ENCODE results near the gene PGLYRP1.

The PGLYRP1 gene

DNA sequence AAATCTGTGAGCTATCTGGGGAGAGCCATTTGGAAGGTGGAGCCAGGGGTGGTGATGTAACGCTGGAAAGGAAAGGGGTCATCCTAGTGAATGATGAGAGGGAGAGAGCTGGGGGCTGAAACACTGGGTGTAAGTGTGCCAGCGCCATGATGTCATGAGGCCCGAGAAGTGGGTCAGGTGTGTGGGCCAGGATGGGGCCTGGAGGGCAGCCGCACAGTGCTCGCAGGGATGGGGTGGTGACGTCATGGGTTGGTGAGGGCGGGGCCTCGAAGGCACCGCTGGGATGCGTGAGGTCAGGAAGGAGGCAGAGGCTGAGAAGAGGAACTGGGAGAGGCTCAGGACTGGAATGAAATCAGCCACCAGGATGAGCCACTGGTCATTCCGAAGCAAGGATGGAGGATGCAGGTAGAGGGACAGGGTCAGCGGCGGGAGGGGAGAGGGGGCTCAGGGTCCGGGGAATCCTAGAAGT, 23.2 kb downstream of the PGLYRP1 start:
- no peak for DNase-seq

DNA sequence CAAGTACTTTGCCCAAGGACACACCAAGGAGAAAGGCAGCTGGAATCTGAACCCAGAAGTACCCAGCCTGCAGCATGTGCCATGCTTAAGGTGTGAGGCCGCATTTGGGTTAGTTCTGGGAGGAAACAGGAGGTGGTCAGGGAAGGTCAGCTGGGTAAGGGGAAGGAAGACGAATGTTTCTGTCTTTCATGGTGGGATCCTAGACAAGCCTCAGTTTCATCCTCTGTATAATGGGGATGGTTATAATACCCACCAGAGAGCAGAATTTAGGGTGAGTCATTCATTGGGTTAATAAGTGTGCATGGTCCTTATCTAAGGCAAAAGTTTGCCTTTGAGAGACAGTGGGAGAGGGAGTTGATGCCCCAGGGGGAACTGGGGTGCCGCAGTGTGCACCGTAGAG, 24.0 kb downstream of the PGLYRP1 start:
- no peak for DNase-seq

DNA sequence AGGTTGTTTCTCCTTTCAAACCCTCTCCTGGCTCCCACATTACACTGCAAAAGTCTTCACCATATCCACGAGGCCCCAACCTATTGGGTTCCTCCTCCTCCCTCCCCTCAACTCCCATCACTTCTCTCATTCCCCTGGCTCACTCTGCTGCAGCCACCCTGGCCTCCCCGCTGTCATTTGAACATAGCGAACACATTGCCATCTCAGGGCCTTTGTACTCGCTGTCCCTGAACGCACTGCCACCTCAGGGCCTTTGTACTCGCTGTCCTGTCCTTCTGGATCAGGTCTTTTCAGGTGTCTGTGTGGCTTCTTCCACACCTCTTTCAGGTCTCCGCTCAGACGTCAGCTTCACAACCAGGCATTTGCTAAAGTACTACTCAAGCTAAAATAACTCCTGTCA, 25.9 kb downstream of the PGLYRP1 start:
- no peak for DNase-seq

DNA sequence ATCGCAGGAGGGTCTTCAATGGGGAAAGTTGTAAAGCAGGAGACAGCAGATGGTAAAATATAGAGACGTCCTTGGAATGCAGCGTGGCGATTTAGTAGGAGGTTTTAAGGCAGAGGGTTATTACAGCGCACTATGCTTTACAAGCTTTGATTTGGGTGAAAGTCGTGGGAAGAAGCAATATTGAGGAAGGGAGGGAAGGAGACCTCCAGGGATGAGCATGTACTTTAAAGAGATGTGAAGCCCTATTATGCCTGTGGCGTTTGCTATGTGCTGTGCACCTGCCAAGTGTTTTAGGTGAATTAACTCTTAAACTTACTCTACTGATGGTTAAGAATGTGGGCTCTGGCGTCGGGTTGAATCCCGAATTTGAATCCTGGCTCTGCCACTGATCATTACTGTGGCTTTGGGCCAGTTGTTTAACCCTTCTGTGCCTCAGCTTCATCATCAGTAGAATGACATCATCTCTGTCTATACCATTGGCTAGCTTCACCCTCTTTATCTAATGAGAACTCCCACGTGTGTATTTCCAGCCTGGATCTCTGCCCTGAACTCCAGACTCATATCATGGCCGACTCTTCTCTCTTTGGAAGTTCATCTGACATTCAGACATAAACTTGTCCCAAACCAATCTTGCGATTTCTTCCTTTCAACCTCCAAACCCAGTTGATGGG, 27.0 kb downstream of the PGLYRP1 start:
- DNase-seq: no peak

DNA sequence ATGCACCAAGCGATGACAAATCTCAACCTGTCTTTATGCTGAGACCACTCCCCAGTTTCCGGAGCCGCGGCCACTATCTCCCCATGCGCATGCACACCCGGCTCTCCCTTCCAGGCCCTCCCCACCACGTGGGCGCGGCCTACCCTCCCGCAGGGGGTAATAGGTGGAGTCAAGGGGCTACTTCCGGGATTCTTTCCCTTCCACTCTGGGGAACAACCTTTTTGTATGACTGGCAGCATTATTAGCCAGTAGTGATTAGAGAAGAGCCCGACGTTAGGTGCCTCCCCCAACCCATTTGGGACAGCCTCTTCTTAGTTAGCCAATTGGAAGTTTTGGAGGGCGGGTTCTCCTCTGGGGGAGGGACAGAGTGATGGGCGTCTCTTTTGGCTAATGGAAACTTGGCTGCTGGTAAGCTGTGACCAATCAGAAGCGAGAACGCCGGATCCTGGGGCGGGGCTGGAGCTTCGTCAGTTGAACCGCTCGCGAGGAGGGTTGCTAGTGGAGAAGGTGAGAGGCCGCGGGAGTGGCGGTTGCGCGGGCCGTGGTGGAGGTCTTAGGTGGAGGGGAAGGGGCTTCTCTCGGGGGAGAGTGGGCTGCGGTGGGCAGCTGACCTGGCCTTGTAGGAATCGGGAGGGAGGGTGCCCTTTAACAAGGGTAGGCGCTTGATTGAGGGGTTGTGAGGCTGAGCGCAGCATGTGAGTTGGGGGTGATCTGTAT, 27.7 kb downstream of the PGLYRP1 start, which contains the start of gene CCDC61:
CCDC61 (plus strand) TSS at position 470 of the 717 bp plus-strand sequence. CDS start 7,552 bp downstream, outside the sequence.
- peak; percentile 93 to 94 for DNase-seq

DNA sequence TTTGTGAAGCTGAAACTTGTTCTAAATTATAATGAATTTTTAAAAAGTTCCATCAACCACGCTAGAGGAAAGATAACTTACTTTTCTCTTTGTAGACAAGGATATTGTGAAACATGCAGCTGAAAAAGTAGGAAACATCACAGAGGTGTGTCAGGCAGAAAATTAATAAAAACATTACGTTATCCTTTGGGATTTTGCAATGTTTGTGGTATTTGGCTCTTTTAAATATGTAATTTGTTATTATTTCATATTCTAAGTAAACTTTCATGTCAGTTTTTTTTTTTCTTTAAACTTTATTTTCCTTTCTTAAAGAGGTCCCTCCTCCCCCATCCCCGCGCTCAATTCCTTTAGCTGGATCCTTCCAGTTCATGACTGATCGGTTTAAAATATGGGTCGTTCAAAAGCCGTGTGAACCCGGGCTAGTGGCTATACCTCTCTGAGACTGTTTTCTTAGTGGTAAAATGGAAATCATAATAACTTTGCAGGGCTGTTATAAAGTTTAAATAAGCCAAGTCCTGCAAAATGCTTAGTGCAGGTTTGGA, 28.3 kb downstream of the PGLYRP1 start:
- DNase-seq: no peak

DNA sequence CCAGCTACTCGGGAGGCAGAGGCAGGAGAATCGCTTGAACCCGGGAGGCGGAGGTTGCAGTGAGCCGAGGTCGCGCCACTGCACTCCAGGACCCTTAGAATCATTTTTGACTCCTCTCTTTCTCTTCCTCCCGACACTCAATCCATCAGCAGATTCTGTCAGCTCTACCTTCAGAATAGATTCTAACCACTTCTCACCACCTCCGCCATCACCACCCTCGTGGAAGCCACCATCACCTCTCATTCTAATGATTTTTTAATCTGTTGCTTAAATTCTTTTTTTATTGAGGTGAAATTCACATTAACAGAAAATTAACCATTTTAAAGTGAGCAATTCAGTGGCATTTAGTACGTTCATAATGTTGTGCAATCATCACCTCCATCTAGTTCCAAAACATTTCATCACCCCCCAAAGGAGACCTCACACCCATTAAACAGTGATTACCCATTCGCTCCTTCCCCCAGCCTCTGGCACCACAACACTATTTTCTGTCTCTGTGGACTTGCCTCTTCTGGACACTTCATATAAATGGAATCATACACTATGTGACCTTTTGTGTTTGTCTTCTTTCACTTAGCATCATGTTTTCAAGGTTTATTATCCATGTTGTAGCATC, 32.6 kb downstream of the PGLYRP1 start:
- DNase-seq: no peak

DNA sequence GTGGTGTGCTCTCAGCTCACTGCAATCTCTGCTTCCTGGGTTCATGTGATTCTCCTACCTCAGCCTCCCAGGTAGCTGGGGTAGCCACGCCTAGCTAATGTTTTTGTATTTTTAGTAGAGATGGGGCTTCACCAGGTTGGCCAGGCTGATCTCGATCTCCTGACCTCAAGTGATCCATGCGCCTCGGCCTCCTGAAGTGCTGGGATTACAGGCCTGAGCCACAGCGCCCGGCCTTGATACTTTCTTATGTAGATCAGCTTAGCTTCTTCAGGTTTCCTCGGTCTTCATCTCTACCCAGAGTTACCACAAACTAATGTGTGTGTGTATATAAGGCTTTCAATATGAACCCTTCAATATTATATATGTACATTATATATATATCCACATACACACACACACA, 37.5 kb downstream of the PGLYRP1 start:
- DNase-seq: no peak

DNA sequence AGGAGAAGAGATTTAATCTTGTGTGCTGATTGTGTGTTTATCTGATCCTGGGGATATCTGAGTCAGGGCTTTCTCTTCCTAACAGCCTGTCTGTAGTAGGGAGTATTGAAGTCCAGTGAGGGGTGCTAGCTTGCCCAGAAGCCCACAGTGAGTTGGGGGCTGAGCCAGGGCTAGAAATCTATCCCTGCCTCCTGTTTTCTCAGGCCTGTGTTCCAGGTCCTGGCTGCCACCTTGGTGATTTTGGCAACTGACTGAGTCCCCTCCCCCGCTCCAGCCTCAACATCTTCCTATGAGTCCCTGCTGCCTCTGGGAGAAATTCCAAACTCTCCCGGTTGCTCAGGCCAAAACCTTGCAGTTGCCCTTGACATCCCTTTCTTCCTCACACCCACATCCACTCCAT, 41.5 kb downstream of the PGLYRP1 start:
- no peak for DNase-seq

DNA sequence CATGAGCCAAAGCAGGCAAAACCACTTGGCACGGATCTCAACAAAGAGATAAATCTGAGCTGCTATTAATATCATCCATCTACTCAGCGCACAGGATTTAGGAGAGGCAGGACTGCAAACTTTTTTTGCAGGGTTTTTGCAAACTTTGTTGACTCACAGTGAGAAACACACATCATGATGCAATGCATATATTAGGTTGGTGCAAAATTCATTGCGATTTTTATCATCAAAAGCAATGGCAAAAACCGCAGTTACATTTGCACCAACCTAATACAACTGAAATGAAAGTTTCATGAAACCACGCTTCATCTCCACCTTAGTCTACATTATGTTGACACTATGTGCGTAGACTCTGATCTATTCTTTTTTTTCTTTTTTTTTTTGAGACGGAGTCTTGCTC, 44.7 kb downstream of the PGLYRP1 start:
- no peak for DNase-seq

DNA sequence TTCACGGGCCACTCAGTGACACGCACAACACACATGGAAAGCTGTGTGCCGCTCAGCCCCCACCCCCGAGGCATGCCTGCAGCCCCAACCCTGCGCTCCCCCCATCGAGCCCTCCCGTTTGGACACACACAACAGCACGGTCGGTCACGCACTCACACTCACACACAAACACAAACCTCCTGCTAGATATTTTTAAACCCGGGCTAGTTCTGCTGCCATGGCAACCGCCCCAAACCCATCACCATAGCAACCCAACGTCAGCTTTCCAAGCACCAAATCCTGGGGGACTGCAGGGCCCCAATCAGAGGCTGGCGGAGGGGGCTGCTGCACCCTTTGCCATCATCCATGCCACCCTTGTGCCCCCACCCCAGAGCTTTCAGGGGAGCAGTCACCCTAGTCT, 46.7 kb downstream of the PGLYRP1 start:
- no peak for DNase-seq

DNA sequence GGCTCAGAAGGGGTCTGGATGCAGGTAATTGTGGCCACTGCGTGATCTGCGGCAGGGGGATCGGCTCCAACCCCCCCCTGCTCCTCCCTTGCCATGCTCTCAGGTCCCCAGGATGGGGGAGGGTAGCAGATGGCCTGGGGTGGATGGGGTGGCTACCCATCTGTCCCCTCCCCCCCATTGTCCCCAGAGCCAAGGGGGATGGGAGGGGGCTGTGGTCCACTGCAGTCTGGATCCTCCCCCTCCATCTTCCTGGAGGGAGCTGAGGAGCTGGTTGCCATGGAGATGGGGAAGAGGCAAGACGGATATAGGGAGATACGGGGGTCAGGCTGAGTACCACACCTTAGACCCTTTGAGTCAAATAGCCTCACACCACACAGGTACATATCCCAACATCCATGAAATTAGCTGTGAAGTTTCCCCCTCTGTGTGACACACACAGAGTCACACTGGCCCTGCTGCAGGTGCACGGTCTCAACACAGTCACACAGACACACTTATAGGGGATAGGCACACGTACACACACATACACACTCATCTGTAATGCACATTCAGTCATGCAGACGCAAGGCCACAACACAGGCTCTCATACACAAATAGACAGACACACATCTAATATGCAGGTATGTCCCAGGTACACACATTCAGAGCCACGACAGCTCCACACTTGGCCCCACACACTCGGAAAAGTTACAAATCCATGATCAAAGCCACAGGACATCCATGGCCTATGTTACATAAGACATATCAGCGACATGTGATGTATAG, 47.4 kb downstream of the PGLYRP1 start:
- no peak for DNase-seq

DNA sequence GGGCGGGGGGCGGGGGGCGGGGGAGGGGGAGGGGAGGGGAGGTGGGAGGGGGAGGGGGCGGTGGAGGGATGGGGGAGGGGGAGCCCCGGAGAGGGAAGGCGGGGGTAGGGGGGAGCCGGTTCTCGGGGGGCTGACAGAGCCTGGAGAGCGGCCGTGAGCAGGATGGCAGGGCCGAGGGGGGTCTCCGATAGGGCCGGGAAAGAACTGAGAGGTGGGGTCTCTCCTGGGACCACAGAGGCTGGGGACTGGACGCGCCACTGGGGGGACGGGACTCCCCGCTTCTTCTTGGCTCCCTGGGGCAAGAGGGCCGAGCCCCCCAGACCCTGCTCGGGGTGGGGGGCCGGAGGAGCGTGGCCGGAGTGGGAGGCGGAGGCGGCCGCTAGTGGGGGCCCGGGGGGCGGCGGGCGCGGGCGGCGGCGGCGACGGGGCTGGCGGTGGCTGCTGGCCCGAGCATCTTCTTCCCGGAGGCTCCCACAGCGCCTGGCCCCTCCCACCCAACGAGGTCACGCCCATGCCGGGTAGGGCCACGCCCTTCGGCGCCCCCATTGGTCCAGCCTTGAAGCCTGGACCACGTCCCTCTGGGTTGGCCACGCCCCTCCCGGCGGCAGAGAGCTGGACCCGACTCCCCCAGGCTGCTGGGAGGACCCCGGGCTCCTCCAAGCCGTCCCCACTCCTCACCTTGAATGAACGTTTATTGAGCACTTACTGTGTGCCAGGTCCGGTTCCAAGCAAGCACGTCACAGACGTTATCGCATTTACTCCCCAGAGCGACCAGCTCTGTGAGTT, 49.1 kb downstream of the PGLYRP1 start, which contains the start of gene NOVA2:
NOVA2 (minus strand) TSS at position 313 of the 786 bp plus-strand sequence. CDS start 514 bp downstream, outside the sequence.
- DNase-seq: no peak

DNA sequence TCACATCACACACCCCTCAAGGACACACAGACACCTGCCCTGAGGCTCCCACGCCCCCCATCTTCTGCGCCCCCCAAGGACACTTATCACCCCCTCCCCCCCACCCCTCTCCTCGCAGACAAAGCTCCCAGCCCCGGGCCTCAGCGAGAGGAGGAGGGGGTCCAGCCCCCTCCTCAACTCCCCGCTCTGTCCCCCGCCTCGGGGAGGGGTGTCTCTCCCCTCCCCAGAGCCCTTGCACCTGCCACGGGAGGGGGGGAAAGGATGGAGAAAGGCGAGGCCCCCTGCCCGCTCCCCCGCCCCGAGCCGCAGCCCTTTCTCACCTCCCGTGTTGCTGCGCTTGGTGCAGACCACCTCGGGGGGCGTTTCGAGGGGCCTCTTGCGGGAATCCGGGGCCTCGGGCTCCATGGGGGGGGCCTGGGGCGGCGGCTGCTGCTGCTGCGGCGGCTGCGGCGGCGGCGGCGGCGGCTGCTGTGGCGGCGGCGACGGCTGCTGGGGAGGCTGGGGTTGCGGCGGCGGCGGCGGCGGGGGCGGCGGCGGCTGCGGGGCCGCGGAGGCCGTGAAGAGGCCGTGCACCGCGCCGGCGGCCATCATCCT, 49.8 kb downstream of the PGLYRP1 start:
- no peak for DNase-seq

DNA sequence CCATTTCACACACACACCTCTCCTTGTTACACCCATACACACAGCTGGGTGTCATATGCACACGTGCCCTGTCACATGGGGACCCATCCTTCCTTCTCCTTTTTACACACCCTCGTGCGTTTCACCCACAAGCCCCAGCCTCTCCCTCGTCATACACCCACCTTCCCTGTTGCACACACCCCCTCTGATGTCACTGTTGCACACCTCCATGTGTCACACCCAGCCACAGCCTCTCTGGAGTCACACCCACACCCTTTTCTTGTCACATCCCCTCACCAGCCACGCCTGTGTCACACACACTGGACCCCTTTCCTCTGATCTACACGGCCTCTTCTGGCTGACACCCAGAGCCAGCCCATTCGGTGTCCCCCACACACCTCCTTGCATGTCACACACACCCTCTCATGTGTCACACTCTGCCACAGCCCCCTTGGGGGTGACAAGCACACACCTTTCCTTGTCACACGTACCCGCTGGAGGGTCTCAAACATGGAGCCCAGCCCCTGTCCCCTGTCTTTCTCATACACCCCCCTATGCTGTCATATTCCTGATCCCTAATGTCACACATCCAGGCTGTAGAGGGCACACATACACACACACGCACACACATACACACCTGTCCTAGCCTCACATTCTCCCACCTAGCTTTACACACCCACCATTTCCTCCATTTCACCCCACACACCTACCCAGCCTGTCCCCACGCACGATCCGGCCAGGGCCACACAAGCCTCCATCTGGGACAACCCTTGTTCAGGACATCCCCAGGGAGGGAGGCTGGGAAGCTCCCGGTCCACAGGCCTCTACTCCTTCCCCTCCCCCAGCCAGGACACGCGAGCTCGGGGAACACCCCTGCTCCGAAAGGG, 50.5 kb downstream of the PGLYRP1 start:
- DNase-seq: peak; percentile 54 to 57

DNA sequence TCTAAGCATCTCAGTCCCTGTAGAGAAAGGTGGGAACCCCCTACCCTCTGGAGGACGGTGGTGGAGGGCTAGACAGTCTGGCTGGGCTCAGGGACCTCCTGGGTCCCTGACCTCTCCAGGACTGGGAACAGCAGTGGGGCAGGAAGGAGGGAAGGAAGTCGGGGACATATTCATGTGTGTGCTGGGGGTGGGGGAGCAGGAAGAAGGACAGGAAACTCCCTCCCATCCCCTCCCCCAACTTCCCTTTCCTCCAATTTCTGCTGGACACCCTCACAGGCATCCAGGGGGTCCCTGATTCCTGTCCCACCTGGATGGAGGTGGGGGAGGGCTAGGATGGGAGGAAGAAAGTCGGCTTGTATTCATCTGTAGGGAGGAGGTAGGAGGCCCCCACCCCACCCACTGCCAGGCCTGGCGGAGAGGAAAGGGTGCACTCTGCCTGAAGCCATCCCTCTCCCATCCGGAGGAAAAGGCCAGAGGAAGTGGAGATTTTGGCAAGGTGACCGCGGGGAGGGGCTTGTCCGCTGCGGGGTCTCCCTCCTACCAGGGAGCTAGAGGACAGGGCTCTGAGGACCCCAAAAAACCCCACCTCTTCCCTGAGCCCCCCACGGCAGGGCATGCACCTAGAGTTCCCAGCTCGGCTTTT, 51.5 kb downstream of the PGLYRP1 start:
- DNase-seq: no peak

DNA sequence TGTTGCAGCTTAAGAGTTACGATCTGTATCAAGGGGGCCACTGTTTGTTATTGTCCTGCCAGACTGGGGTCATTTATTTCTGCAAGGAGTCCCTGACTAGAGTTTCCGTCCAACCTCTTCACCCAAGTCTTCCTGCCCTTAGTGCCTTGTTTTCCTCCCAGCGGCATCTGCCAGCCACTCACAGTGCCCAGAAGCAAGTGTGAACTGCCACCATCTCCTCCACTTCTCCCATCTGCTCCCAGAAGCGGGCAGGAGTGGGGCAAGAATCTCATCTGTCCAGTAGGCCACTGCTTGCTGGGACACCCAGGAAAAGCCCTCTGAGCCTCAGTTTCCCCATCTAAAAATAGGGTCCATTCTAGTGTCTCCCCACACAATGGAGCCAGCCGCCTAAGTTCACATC, 53.2 kb downstream of the PGLYRP1 start:
- no peak for DNase-seq

Data from activated CD4-positive, alpha-beta T cell treated with anti-CD3 and anti-CD28 coated beads, Interleukin-2, amount 50 U/mL, for 4 hours (primary cell).